HG02938 (cell line): Measurements from ENCODE around the gene ALDH2.
"Not testable (repeated sequence)": the region's sequence is repeated elsewhere in the genome, so short reads cannot be mapped to it uniquely, and the experiment has no call there.

Source experiments
- ATAC-seq: cut with Tn5 transposase; IDR thresholded peaks from one replicate; pipeline ENCODE4 v1.9.1; 2021; ENCODE audit warnings: mild to moderate bottlenecking, moderate library complexity; ENCODE audit not compliant: unreplicated experiment

Gene ALDH2

GRCh38 chr12:111785651-111786050 lies 18.9 kb downstream of the ALDH2 start:
- ATAC-seq = no peak

GRCh38 chr12:111788178-111788654 lies 21.5 kb downstream of the ALDH2 start:
- no peak for ATAC-seq

GRCh38 chr12:111789779-111790178 lies 23.0 kb downstream of the ALDH2 start:
- no peak for ATAC-seq

GRCh38 chr12:111791507-111791906 lies 24.8 kb downstream of the ALDH2 start:
- ATAC-seq = no peak

GRCh38 chr12:111792155-111792855 lies 25.6 kb downstream of the ALDH2 start:
- no peak for ATAC-seq

- no peak for ATAC-seq
Measured at GRCh38 chr12:111792856-111793235, 26.1 kb downstream of the ALDH2 start.

- no peak for ATAC-seq
Measured at GRCh38 chr12:111798182-111798581, 31.4 kb downstream of the ALDH2 start.

GRCh38 chr12:111799758-111800157 lies 33.0 kb downstream of the ALDH2 start:
- no peak for ATAC-seq

GRCh38 chr12:111803038-111803626 lies 36.4 kb downstream of the ALDH2 start:
- no peak for ATAC-seq

- no peak for ATAC-seq
Measured at GRCh38 chr12:111803851-111804250, 37.1 kb downstream of the ALDH2 start.

GRCh38 chr12:111806304-111806703 lies 39.6 kb downstream of the ALDH2 start:
- ATAC-seq = no peak

GRCh38 chr12:111807232-111807631 lies 40.5 kb downstream of the ALDH2 start:
- ATAC-seq = no peak

- no peak for ATAC-seq
Measured at GRCh38 chr12:111812881-111813741, 46.4 kb downstream of the ALDH2 start.

GRCh38 chr12:111816065-111816615 lies 49.4 kb downstream of the ALDH2 start:
- ATAC-seq = no peak

- ATAC-seq = not testable (repeated sequence)
Measured at GRCh38 chr12:111816898-111817297, 50.2 kb downstream of the ALDH2 start.

- no peak for ATAC-seq
Measured at GRCh38 chr12:111818340-111818739, 51.6 kb downstream of the ALDH2 start.

GRCh38 chr12:111819191-111820158 lies 52.7 kb downstream of the ALDH2 start:
- no peak for ATAC-seq

GRCh38 chr12:111820828-111821227 lies 54.1 kb downstream of the ALDH2 start:
- not testable (repeated sequence) for ATAC-seq

GRCh38 chr12:111822886-111823285 lies 56.2 kb downstream of the ALDH2 start:
- ATAC-seq = no peak

GRCh38 chr12:111823891-111824290 lies 57.2 kb downstream of the ALDH2 start:
- ATAC-seq = no peak
